ENCODE measurements around the gene CXCL3.

DNA sequence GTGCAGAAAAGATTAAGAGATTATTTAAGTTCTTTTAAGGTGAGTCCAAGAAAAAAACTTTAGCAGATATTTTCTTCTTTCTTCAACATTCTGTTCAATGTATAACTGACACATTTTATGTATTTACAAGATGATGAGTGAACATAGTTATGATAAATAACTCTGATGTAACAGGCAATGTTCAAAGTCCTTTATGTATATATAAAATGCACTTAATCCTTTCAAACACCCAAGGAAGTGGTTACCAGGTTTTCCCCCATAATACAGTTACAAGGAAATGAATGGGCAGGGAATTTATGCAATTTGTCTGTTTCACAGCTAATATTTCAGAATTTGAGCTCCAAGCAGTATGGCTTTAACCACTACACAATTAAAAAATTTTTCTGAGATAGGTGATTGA is 8.2 kb downstream of the CXCL3 start:
- TF ChIP-seq, protein P1, sequence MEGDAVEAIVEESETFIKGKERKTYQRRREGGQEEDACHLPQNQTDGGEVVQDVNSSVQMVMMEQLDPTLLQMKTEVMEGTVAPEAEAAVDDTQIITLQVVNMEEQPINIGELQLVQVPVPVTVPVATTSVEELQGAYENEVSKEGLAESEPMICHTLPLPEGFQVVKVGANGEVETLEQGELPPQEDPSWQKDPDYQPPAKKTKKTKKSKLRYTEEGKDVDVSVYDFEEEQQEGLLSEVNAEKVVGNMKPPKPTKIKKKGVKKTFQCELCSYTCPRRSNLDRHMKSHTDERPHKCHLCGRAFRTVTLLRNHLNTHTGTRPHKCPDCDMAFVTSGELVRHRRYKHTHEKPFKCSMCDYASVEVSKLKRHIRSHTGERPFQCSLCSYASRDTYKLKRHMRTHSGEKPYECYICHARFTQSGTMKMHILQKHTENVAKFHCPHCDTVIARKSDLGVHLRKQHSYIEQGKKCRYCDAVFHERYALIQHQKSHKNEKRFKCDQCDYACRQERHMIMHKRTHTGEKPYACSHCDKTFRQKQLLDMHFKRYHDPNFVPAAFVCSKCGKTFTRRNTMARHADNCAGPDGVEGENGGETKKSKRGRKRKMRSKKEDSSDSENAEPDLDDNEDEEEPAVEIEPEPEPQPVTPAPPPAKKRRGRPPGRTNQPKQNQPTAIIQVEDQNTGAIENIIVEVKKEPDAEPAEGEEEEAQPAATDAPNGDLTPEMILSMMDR (conservative IDR thresholded peaks at IDR 0.05): no peak
- TF ChIP-seq ZFX (IDR thresholded peaks at IDR 0.05): no peak
